ENCODE measurements around the gene BRD4.

The BRD4 gene

DNA sequence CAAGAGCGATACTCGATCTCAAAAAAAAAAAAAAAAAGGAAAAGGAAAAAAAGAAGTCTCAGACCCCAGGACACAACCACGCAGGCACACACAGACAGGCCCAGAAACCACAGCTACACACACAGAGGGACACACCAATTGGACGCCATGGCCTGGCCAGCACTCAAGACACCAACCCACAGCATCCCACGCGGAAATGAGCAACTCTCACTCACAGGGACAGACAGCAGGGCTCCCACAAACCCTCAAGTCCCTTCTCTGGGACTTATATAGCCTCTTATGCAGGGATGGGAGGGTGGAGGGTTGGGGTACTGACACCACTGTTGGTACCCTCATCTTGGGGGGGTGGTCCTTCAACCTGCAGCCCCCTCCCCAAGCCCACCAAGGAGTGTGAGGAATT is 137.4 kb downstream of the BRD4 start (continued):
- TF ChIP-seq, protein P1, sequence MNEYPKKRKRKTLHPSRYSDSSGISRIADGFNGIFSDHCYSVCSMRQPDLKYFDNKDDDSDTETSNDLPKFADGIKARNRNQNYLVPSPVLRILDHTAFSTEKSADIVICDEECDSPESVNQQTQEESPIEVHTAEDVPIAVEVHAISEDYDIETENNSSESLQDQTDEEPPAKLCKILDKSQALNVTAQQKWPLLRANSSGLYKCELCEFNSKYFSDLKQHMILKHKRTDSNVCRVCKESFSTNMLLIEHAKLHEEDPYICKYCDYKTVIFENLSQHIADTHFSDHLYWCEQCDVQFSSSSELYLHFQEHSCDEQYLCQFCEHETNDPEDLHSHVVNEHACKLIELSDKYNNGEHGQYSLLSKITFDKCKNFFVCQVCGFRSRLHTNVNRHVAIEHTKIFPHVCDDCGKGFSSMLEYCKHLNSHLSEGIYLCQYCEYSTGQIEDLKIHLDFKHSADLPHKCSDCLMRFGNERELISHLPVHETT (tag by site-specific recombination; IDR thresholded peaks at IDR 0.05): no peak

DNA sequence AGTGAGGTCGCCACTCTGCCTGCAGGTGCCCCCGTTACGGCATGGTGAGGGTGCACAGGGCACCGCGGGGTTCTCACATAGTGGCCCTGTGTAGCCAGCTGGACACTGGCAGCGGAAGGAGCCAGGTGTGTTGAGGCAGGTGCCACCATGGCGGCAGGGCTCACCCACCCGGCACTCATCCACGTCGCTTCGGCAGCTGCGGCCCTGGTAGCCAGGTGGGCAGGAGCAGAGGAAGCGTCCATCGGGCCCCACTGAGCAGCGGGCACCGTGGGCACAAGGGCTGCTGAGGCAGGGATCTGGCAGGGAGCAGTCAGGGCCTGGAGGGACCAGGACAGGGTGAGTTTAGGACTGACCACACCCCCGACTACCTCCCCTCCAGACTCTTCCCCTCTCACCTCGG is 140.4 kb downstream of the BRD4 start:
- Histone ChIP-seq H3K4me3 (ENCODE audit: low read depth, low read length) (no peak overlapping the region), H3K36me3 (ENCODE audit: control insufficient read depth in 2 of 2, insufficient read depth in 1 of 2, low read length in 2 of 2) (peaks cover 0 to 61% of the 10 kb centered on the region in 2 experiments; a peak in 2 of 3 replicates), H3K27ac (ENCODE audit: extremely low read depth, low read depth, low read length) (no peak overlapping the region), H3K9me3 (ENCODE audit: control insufficient read depth, insufficient read depth, low read depth, low read length) (no peaks in the 10 kb centered on the region), H3K4me1 (ENCODE audit: control insufficient read depth, insufficient read depth, low read length) (no peaks in the 10 kb centered on the region)
- ChIA-PET CTCF (no interaction called here), POLR2A (no interaction called here)
- TF ChIP-seq ZNF677 (tag by site-specific recombination; IDR thresholded peaks at IDR 0.05): no peak
- TF ChIP-seq IKZF3 (tag by site-specific recombination; IDR thresholded peaks at IDR 0.05): no peak
- no peak for TF ChIP-seq ZNF549 (tag by site-specific recombination; IDR thresholded peaks at IDR 0.05)
- no peak for TF ChIP-seq GLI2 (tag by site-specific recombination; IDR thresholded peaks at IDR 0.05; ENCODE audit: borderline replicate concordance, low read depth)

DNA sequence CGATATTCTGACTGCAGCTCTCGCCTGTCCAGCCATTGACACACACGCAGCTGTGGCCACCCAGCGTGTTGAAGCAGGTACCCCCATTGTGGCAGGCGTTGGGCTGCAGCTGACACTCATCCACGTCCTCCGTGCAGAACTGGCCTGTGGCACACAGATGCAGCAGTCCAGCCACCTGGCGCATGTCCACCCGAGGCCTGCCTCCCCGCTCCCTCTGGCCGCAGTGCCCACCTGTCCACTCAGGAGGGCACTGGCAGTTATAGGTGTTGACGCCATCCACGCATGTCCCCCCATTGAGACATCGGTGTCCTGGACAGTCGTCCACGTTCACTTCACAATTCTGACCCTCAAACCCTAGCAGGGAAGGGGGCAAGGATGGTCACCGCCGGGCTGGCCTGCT is 140.8 kb downstream of the BRD4 start:
- CTCF ChIA-PET: no interaction called here
- no peak overlapping the region for H3K27ac ChIP-seq (ENCODE audit: extremely low read depth, low read depth, low read length)
- no peaks in the 10 kb centered on the region for H3K9me3 ChIP-seq (ENCODE audit: control insufficient read depth, insufficient read depth, low read depth, low read length)
- TF ChIP-seq RBAK (tag by site-specific recombination; IDR thresholded peaks at IDR 0.05) (no peak), ZFHX2 (tag by site-specific recombination; conservative IDR thresholded peaks at IDR 0.05) (no peak), KLF1 (tag by site-specific recombination; IDR thresholded peaks at IDR 0.05) (no peak), ZNF654 (tag by site-specific recombination; IDR thresholded peaks at IDR 0.05; ENCODE audit: low read depth) (no peak), WT1 (tag by site-specific recombination; IDR thresholded peaks at IDR 0.05) (no peak), KLF10 (tag by site-specific recombination; IDR thresholded peaks at IDR 0.05) (no peak), ZNF248 (tag by site-specific recombination; IDR thresholded peaks at IDR 0.05) (no peak), ZNF221 (tag by site-specific recombination; IDR thresholded peaks at IDR 0.05; ENCODE audit: borderline replicate concordance) (no peak), OVOL3 (tag by site-specific recombination; IDR thresholded peaks at IDR 0.05) (no peak), ZBTB21 (tag by site-specific recombination; IDR thresholded peaks at IDR 0.05) (no peak), ZNF560 (tag by site-specific recombination; IDR thresholded peaks at IDR 0.05; ENCODE audit: borderline replicate concordance) (no peak), PRDM1 (tag by site-specific recombination; IDR thresholded peaks at IDR 0.05) (no peak), ZIC2 (tag by site-specific recombination; IDR thresholded peaks at IDR 0.05) (no peak), ZNF335 (tag by site-specific recombination; conservative IDR thresholded peaks at IDR 0.05) (no peak), GLIS2 (tag by site-specific recombination; IDR thresholded peaks at IDR 0.05) (no peak), SCRT1 (tag by site-specific recombination; IDR thresholded peaks at IDR 0.05; ENCODE audit: borderline replicate concordance) (no peak)
- TF ChIP-seq, protein P2, sequence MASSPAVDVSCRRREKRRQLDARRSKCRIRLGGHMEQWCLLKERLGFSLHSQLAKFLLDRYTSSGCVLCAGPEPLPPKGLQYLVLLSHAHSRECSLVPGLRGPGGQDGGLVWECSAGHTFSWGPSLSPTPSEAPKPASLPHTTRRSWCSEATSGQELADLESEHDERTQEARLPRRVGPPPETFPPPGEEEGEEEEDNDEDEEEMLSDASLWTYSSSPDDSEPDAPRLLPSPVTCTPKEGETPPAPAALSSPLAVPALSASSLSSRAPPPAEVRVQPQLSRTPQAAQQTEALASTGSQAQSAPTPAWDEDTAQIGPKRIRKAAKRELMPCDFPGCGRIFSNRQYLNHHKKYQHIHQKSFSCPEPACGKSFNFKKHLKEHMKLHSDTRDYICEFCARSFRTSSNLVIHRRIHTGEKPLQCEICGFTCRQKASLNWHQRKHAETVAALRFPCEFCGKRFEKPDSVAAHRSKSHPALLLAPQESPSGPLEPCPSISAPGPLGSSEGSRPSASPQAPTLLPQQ (tag by site-specific recombination; IDR thresholded peaks at IDR 0.05): no peak
- no peak overlapping the region for H3K4me3 ChIP-seq (ENCODE audit: low read depth, low read length)
- H3K4me1 ChIP-seq (ENCODE audit: control insufficient read depth, insufficient read depth, low read length): no peaks in the 10 kb centered on the region
- peaks cover 0 to 61% of the 10 kb centered on the region in 2 experiments; a peak in 2 of 3 replicates for H3K36me3 ChIP-seq (ENCODE audit: control insufficient read depth in 2 of 2, insufficient read depth in 1 of 2, low read length in 2 of 2)
- POLR2A ChIA-PET: no interaction called here

Data from HEK293 (cell line).